Cardiac fibroblast (primary cell): ENCODE measurements around the gene MEF2C.

Source experiments
- DNase-seq, 2 donors: peaks; one replicate each; pipeline versions ENCODE4 v3.0.0 to v3.0.0-alpha.2; 2010; ENCODE audit warnings: low read depth in 2 of 2
- H3K4me3 ChIP-seq, 2 donors: replicated peaks in 1 of 2; 1 replicate in 1 of 2; 2 replicates in 1 of 2; pipeline ENCODE4 v1.5.1; 2011; ENCODE audit warnings: low read depth in 2 of 2, low read length in 2 of 2, mild to moderate bottlenecking in 2 of 2, moderate library complexity in 1 of 2
- TF ChIP-seq, protein P1 (sequence below): IDR thresholded peaks from one replicate; pipeline ENCODE4 v1.5.1; 2011; ENCODE audit warnings: low read depth, mild to moderate bottlenecking, low read length, inconsistent platforms

MEF2C gene

DNA sequence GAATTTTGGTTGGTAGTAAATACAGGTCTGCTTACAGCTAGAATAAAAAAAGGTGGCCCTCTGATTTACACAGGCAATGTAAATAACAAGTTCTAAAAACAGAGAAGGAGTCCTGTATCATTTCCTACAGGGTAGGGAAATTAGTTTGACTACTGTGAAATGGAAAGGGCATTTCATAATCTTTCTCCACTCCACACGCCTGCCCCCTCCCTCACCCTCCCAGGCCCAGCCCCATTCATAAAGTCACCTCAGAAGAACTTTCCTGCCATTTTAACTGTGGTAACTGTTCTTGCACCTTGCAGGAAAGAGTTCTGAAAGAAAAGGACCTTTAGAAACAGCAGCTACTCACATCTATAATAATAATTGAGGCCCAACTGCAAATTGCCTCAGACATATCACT, 69.7 kb downstream of the MEF2C start:
- TF ChIP-seq, protein P1, sequence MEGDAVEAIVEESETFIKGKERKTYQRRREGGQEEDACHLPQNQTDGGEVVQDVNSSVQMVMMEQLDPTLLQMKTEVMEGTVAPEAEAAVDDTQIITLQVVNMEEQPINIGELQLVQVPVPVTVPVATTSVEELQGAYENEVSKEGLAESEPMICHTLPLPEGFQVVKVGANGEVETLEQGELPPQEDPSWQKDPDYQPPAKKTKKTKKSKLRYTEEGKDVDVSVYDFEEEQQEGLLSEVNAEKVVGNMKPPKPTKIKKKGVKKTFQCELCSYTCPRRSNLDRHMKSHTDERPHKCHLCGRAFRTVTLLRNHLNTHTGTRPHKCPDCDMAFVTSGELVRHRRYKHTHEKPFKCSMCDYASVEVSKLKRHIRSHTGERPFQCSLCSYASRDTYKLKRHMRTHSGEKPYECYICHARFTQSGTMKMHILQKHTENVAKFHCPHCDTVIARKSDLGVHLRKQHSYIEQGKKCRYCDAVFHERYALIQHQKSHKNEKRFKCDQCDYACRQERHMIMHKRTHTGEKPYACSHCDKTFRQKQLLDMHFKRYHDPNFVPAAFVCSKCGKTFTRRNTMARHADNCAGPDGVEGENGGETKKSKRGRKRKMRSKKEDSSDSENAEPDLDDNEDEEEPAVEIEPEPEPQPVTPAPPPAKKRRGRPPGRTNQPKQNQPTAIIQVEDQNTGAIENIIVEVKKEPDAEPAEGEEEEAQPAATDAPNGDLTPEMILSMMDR, result no peak
- no peak for DNase-seq

DNA sequence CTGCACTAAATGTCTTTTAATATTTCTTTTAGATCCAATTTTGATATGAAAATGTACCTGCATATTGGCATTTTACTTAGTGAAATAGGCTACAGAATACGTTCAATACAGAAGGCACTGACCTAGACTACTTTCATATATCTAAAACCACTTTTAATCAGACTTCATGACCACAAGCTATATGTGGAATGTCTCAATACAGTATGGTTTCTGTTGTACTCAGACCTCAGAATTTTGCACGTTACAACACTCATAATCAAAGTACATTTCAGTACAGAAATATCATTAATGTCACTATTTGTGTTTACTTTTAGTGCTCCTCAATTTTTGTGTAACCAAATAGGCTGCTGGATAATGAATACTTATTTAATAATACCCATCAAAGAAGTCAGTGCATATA, 74.8 kb downstream of the MEF2C start:
- TF ChIP-seq, protein P1, result no peak
- H3K4me3 ChIP-seq, result no peak overlapping the region
- DNase-seq, result no peak

More for the DNA sequence above, 69.7 kb downstream of the MEF2C start:
- no peak overlapping the region for H3K4me3 ChIP-seq

DNA sequence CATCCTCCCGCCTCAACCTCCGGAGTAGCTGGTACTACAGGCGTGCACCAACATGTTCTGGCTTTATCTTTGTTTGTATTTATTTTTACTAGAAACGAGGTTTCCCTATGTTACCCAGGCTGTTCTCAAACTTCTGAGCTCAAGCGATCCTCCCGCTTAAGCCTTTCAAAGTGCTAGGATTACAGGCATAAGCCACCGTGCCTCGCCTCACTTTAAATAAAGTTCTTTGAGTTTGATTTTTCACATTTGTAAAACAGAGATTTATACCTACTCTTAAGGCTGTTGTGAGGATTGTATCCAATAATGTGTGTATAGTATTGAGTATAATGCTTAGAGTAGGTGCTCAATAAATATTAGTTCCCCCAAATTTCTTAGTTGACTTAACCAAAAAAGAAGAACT, 75.7 kb downstream of the MEF2C start:
- H3K4me3 ChIP-seq, result no peak overlapping the region
- TF ChIP-seq, protein P1, result no peak

DNA sequence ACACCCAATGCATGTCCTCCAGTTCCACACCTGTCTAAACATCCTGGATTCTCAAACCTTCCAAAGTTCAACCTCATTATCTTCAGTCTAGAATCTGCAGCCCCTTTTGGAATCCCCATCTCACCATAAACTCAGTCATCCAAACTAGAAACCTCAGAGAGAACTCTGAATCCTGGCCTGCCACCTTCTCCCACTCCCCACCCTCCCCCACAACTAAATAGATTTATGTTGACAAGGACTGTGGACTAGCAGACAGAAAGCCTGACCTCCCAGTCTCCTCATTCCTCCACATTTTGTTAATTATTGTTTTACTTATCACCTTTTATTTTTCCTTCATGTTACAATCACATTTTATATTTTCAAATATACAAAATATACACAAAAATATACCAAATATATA, 76.6 kb downstream of the MEF2C start:
- TF ChIP-seq, protein P1, result no peak
- no peak for DNase-seq
- H3K4me3 ChIP-seq, result no peak overlapping the region

More for the DNA sequence above, 75.7 kb downstream of the MEF2C start:
- no peak for DNase-seq

DNA sequence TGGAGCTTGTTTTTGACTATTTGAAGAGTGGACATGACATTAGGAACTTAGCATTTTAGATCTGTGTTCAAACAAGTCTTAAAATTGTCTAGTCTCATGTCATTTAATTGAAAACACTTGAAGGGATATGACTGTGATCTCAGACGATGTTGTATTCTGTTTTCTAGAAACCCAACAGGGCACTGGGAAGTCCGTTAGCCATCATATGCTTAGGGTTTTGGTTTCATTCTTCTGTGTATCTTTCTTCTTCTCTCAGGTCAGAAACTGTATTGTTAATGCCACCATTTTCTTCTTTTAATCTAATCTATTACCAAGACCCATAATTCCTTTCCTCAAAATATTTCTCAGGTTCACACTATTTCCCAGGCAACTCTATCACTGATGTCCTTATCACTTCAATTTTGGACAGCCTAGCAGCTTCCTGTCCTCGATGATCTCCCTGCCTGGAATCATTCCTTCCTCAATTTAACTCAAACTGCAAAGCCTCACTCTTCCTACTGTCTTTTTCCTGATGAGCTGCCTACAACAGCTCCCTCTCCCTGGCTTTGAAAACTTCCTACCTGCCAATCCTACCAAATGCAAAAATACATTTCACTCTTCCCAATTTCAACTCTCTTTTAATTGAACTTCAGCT, 77.7 kb downstream of the MEF2C start:
- H3K4me3 ChIP-seq, result no peak overlapping the region
- no peak for DNase-seq
- TF ChIP-seq, protein P1, result no peak

DNA sequence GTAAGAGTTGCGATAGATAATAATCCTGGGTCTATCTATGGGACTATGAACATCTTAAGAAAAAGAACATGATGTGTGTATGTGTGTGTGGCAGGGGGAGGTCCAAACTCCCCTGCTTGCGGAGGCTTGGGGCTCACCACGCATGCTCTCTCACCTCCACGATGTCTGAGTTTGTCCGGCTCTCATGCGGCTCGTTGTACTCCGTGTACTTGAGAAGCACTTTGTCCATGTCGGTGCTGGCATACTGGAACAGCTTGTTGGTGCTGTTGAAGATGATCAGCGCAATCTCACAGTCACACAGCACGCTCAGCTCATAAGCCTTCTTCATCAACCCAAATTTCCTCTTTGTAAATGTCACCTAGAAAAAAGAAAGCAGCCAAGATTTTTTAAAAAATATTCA, 78.5 kb downstream of the MEF2C start:
- TF ChIP-seq, protein P1, result no peak
- no peak for DNase-seq
- H3K4me3 ChIP-seq, result no peak overlapping the region

DNA sequence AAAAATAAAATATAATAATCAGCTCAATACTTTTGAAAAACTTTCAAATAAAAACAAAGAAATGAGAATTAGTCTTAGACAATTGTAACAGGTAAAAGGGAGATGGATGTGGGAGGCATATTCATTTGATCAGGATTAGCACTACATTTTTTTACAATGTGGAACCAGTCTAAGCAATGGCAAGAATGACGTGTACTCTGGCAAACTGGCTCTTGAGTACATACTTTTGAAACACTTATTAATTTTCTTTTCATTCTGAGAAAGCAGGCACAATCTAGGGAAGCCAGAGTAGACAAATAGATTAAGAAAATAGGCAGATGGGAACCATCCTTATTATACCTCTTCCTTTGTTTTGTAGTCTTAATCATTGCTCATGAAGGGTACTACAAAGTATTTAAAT, 79.7 kb downstream of the MEF2C start:
- TF ChIP-seq, protein P1, result no peak
- H3K4me3 ChIP-seq, result no peak overlapping the region
- no peak for DNase-seq
